GM21367 (cell line): ENCODE data around the gene TTYH3.
"Not testable (repeated sequence)": the region's sequence is repeated elsewhere in the genome, so short reads cannot be mapped to it uniquely, and the experiment has no call there.

ENCODE experiments used
- ATAC-seq: cut with Tn5 transposase; IDR thresholded peaks from one replicate; pipeline ENCODE4 v1.9.1; 2021; ENCODE audit not compliant: unreplicated experiment

TTYH3 gene

DNA sequence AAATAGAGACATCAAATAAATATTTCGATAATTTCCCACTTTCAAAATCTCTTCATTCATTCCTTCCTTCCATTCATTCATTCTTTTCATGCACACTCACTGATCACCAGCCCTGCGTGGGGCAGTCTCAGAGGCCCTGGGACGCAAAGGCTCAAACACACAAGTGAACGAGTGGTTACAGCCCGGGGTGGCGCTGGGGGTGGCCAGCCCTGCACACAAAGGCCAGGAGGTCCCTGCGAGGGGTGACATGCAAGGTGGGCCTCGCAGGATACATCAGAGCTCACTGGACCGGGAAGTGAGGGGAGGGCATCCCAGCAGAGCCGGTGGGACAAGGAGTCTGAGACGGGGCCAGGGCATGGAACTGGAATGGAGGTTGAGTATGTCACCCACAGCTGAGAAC, 29.9 kb upstream of the TTYH3 start:
- no peak for ATAC-seq

- no peak for ATAC-seq
Observed at GRCh38 chr7:2602406-2603043, 29.3 kb upstream of the TTYH3 start.

DNA sequence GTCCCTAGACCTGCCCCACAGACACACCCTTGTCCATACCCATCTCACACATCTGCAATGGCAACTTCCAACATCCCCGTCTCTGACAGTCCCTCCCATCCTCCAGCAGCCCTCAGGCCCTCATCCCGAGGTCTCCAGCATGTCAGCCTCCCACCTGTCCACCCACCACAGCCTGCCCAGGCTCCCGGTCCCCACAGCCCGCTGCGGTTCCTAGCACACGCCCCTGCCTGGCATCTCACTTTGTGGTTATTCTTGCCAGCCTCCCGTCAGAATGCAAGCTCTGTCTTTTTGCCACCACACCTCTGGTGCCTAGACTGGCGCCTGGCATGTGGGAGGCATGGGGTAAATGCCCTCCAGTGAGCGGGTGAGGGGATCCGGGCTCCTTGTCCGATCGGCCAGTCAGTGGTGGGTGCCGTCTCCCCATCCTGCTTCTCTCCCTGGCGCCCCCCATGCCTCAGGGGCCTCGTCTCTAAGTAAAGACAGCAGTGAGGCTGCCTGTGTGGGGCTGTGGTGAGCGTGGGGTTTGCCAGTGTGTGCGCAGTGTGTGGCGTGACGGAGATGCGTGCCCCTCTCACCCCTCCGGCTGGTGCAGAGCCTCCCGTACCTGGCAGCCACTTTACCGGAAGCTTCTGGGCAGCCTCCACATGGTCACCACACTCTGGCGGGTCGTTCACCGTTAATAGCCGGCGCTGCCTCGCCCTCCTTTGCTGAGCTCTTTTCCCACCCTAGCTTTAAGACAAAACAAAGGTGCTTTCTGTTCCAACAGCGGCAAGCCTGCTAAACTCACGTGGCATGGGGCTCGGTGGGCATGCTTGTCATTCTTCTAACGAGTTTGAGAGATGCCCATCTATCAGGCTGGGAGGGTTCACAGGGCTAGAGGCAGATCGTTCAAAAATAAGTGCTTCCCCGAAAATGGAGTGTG, 28.5 kb upstream of the TTYH3 start:
- no peak for ATAC-seq

- no peak for ATAC-seq
Observed at GRCh38 chr7:2604608-2605174, 27.1 kb upstream of the TTYH3 start.

DNA sequence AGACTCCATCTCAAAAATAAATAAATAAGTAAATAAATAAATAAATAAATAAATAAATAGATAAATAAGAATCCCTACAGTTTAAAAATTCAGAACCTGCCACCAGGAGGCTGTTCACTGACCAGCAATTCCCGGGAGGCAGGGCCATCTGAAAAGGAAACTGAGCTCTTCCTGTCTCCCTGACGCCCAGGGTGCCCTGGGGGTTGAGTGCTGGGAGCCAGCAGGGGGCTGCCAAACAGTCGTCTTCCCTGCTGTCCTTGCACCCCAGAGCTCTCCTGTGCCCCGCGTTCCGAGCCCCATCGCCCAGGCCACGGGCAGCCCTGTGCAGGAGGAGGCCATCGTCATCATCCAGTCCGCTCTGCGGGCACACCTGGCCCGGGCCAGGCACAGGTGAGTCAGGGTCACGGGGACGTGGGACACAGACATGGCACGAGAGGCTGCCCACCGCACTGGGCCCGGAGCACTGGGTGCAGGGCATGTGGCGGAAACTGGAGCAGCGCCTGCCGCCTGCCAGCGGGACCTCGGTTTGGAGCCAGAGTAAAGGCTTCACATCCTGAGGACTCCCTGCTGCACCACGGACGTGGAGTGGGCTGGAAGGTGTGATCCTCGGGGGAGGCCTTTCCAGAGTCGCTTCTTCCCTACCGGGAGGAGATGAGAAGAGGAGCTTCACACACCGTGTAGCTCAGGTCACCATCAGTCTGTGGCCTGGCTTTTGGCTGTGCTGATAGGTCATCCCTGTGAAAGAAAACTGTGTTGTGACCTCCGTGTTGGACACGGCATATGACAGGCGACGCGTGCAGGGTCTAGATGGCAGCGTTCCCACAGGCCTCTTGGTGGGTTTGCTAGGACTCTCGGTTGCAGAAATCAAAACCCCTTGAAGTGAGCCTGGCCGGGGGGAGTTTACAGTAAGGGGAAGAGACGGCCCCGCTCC, 25.9 kb upstream of the TTYH3 start:
- no peak for ATAC-seq

- ATAC-seq, result no peak
Observed at GRCh38 chr7:2606539-2606936, 25.2 kb upstream of the TTYH3 start.

DNA sequence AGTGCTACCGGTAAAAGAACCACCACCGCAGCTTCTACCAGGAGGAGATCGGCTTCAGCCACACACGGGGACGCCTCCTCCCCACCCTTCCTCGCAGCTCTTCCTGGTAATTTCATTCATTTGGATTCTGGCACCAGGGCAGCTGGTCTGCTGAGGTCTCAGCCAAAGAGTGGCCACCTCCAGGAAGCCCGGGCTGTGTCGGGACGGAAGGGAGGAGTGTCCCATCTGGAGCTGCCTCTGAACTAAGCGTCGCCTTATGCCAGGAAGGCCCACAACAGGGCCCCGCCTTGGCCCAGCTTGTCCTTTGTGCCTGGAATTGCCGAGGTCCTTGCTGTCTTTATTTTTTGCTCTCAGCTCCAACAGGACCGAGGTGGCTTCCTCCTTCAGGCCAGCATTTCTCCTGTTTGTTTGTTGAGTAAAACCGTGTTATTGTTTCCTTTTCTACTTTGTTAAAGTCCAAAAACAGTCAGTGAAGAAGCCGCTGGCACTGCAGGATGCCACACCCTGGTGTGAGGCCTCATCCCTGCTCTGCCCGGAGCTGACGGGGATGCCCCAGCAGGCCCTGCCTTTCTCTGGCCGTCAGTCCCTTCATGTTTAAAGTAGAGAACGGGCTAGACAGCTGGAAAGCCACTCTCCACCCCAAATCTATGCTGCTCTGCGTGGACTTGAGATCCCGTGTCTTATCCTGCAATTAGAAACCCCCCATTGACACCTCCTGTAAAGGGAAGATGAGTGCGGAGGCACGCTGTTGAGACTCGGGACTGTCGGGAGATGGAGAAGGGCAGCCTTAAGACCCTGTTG, 24.5 kb upstream of the TTYH3 start:
- no peak for ATAC-seq

GRCh38 chr7:2607923-2608904, 23.6 kb upstream of the TTYH3 start:
- no peak for ATAC-seq

GRCh38 chr7:2608921-2609411, 22.8 kb upstream of the TTYH3 start:
- no peak for ATAC-seq

DNA sequence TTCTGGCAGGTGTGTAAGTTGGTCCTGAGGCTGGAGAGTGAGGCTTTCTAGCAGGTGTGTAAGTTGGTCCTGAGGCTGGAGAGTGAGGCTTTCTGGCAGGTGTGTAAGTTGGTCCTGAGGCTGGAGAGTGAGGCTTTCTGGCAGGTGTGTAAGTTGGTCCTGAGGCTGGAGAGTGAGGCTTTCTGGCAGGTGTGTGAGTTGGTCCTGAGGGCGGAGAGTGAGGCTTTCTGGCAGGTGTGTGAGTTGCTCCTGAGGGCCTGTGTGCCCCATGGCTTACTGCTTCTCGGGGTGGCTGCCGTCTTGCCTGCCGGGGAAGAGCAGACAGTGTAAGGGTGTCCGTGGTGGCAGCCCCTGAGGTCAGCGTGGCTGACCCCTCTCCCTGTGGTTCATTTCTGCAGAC, 22.1 kb upstream of the TTYH3 start:
- not testable (repeated sequence) for ATAC-seq

DNA sequence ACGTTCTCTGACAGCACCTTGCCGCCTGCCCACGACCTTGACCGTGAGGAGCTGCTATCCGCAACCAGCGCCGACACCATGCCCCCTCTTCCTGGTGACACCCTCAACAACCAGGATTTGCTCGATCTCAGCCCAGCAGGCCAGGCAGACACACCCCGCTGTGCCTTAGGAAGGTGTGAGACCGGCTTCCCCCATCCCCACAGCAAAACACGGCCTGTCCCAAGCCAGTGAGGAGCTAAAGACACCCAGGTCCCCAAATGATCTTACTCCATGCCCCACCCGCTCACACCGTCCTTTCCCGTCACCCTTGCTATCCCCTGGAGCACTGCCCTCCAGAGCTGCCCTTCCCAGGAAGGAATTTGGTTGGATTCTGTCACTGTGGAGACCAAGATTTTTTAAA, 21.3 kb upstream of the TTYH3 start:
- no peak for ATAC-seq

DNA sequence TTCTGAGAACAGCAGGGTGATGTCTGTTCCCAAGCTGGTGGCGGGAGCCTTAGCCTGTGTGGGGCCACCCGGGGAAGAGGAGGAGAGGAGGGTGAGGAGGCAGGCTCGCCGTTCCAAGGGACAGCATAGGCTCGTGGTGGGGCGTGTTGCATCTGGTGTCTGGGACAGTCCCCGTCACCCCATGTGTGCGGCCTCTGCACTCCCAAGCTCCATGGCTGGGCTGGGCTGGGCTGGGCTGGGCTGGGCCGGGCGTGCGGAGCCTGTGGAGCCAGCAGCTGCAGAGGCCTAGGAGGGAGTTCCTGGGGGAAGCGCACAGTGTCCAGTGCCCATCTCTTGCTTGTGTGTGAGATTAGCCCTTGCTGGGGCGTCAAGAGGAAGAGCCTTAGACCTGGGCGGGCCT, 20.9 kb upstream of the TTYH3 start:
- no peak for ATAC-seq

DNA sequence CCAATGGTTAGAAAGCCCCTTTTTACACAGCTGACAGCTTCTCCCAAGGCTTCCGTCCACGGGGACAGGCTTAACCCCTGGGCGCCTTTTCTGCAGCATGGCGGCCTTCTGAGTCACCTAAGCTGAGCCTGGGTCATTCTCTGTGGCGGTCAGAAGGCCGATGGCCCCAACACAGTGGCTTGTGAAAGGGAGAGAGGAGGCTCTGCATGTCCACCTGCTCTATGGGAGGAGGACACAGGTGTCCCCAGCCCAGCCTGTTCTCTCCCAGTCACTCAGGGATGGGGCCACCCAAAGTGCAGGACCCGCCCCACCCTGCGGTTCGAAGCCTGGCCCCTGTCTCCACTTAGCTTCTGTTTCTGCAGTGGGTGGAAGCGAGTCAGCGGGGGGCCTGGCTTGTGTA, 20.4 kb upstream of the TTYH3 start:
- ATAC-seq, result no peak

DNA sequence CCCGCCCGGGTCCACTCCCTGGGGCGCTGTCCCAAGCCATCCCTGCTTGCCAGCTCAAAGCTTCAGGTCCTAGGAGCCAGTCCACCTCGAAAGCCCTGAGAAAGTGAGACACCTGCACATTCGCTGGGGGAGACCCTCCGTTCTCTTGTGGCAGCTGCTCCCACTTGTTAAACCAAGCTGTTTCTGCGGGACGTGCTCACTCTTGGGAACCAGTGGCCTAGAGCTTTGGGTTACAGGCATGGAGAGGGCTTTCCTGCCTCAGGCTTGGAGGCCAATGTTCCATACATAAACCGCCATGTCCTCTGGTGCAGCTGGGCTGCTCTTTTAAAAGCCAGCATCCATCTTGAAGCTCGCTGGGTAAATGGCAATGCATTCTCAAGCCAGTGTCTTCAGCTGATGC, 19.9 kb upstream of the TTYH3 start:
- ATAC-seq, result no peak

DNA sequence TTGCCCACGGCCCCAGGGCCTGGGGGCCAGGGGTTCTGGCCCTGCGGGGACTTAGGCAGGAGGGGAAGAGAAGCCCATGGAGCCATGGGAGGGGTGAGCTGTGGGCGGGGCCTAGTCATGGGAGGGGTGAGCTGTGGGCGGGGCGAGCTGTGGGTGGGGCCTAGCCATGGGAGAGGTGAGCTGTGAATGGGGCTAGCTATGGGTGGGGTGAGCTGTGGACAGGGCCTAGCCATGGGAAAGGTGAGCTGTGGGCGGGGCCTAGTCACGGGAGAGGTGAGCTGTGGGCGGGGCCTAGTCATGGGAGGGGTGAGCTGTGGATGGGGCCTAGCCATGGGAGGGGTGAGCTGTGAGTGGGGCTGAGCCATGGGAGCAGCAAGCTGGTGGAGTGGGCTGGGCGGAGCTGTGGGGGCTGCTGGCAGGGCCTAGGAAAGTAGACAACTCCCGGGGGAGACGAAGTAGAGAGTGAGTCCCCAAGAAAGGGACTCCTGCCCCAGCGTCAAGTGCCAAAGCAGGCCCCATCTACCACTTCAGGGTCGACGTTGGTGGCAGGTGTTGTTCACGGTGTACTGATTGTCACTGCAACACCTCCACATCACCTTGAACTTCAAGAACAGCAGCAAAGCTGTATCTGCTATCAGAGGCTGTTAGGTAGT, 19.2 kb upstream of the TTYH3 start:
- no peak for ATAC-seq

- ATAC-seq, result no peak
Observed at GRCh38 chr7:2613098-2613930, 18.5 kb upstream of the TTYH3 start.

GRCh38 chr7:2613931-2614600, 17.7 kb upstream of the TTYH3 start:
- no peak for ATAC-seq
